ENCODE results near the gene ITGA4.

The ITGA4 gene

DNA sequence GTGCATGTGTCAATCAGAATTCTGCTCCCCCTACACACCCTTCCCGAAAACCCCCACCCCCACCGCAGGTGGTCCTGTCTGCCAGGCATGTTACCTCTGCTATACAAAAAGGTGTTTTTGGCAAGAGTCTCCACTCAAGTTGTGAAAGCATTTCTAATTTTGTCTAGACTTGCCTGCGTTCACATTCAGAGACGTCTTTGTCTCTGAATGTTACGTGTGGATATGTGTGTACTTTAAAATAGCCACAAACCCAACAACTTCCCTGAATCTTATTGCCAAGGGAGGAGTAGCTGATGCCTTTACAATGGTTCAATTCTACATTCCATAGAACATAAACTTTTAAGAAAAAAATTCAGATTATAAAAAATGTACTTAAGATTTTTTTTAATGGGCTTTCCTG, 66.6 kb downstream of the ITGA4 start:
- H3K27me3 Mint-ChIP-seq = no peaks in the 10 kb centered on the region
- H3K27ac Mint-ChIP-seq = no peak overlapping the region
- peaks cover 17% of the 10 kb centered on the region for H3K36me3 Mint-ChIP-seq
- H3K9me3 Mint-ChIP-seq = no peaks in the 10 kb centered on the region
- no peaks in the 10 kb centered on the region for H3K4me1 Mint-ChIP-seq
- no peak overlapping the region for H3K4me3 Mint-ChIP-seq

DNA sequence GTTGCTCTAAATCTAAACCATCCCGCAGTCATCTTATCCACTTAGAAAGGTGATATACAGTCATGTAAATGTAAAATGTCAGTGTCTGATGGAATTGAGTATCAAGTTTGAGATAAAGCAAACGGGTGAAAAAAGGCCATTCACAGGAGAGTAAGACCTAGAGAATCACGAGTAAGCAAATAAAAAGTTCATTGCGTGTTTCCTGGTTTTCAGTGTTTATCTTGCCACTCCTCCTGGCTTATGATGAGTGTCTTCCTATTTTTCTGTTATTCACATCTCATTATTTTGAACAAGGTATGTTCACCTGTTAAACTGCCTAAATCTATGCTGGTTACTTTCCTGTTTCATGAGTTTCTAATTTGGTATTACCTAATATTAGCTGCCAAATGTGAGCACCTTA, 68.8 kb downstream of the ITGA4 start:
- no peaks in the 10 kb centered on the region for H3K4me1 Mint-ChIP-seq
- H3K9me3 Mint-ChIP-seq = no peaks in the 10 kb centered on the region
- no peaks in the 10 kb centered on the region for H3K27me3 Mint-ChIP-seq
- H3K36me3 Mint-ChIP-seq = peaks cover 11% of the 10 kb centered on the region
- H3K27ac Mint-ChIP-seq = no peak overlapping the region
- H3K4me3 Mint-ChIP-seq = no peak overlapping the region

- Mint-ChIP-seq H3K27me3 (no peaks in the 10 kb centered on the region), H3K4me1 (no peaks in the 10 kb centered on the region), H3K9me3 (no peaks in the 10 kb centered on the region), H3K36me3 (peaks cover 11% of the 10 kb centered on the region), H3K27ac (no peak overlapping the region), H3K4me3 (no peak overlapping the region)
Measured at GRCh38 chr2:181527058-181527457, 69.9 kb downstream of the ITGA4 start.

- Mint-ChIP-seq H3K36me3 (peaks cover 13% of the 10 kb centered on the region), H3K27me3 (no peaks in the 10 kb centered on the region), H3K9me3 (no peaks in the 10 kb centered on the region), H3K4me3 (no peak overlapping the region), H3K4me1 (no peaks in the 10 kb centered on the region), H3K27ac (no peak overlapping the region)
Measured at GRCh38 chr2:181528441-181528840, 71.3 kb downstream of the ITGA4 start.

- no peak overlapping the region for H3K27ac Mint-ChIP-seq
- no peaks in the 10 kb centered on the region for H3K27me3 Mint-ChIP-seq
- H3K36me3 Mint-ChIP-seq = peaks cover 53% of the 10 kb centered on the region
- no peaks in the 10 kb centered on the region for H3K4me1 Mint-ChIP-seq
- H3K4me3 Mint-ChIP-seq = no peak overlapping the region
- H3K9me3 Mint-ChIP-seq = no peaks in the 10 kb centered on the region
Measured at GRCh38 chr2:181536730-181537129, 79.5 kb downstream of the ITGA4 start.

GRCh38 chr2:181540421-181540820, 83.2 kb downstream of the ITGA4 start:
- Mint-ChIP-seq H3K4me1 (no peaks in the 10 kb centered on the region), H3K9me3 (no peaks in the 10 kb centered on the region), H3K27me3 (no peaks in the 10 kb centered on the region), H3K36me3 (peaks cover 38% of the 10 kb centered on the region), H3K27ac (no peak overlapping the region), H3K4me3 (no peak overlapping the region)

DNA sequence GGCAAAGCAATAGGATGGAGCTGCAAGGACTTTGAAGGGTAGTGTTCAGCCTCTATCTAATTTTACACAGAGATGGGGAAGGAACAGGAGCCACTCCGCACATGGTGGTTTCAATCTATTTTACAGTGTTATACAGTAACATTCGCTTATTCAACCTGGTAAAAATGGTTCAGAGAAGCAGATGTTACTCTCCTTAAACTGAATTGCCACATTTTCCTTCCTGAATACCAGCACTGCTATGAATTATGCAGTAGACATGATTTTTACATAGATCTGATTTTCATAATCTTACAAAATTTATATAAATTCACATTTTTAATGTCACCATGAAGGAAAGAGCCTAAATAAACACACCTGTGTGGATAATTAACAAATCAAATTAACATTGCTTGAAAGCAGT, 85.0 kb downstream of the ITGA4 start:
- no peaks in the 10 kb centered on the region for H3K27me3 Mint-ChIP-seq
- H3K36me3 Mint-ChIP-seq = peaks cover 34% of the 10 kb centered on the region
- H3K9me3 Mint-ChIP-seq = peaks cover 4% of the 10 kb centered on the region
- no peak overlapping the region for H3K4me3 Mint-ChIP-seq
- H3K27ac Mint-ChIP-seq = no peak overlapping the region
- no peaks in the 10 kb centered on the region for H3K4me1 Mint-ChIP-seq

DNA sequence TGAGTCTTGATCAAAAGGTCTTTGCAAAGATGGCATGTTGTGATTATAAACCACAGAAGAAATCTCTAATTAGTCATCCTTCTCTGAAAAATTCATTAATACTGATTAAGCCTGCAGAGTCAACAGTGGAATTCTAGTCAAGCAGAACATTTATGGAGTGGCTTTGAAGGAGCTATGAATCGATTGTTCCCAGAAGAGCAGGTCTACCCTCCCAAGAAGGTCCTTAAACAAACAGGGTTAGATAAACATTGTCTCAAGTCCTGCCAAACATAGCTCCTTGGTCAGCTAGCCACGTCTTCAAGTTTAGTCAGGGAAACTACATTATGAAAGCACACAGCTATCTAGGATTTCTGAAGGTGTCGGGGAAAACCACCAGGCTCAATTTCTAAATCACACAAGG, 88.9 kb downstream of the ITGA4 start:
- Mint-ChIP-seq H3K27ac (no peak overlapping the region), H3K9me3 (peaks cover 4% of the 10 kb centered on the region), H3K36me3 (peaks cover 7% of the 10 kb centered on the region), H3K4me3 (no peak overlapping the region), H3K27me3 (no peaks in the 10 kb centered on the region), H3K4me1 (no peaks in the 10 kb centered on the region)

- Mint-ChIP-seq H3K4me1 (peaks cover 3% of the 10 kb centered on the region), H3K9me3 (no peaks in the 10 kb centered on the region), H3K27me3 (no peaks in the 10 kb centered on the region), H3K36me3 (peaks cover 5% of the 10 kb centered on the region), H3K4me3 (no peak overlapping the region), H3K27ac (no peak overlapping the region)
Measured at GRCh38 chr2:181552808-181553207, 95.6 kb downstream of the ITGA4 start.

DNA sequence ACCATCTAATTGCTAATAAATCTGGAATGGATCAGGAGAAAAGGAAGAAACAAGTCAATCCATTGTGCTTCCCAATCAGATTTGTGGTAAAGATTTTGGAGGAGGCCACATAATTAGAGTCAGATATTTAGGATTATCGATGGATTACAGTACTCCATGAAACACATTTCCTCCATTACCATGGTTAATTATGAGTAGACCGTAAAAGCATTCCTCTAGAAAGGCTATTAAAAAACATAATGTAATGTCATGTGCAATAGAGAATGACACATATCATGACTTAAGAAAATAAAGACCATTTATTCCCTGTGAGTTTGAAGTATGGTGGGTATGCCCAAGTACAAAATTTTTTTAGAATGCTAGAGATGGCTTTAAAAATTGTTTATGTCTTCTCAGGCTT, 96.1 kb downstream of the ITGA4 start:
- H3K27me3 Mint-ChIP-seq = no peaks in the 10 kb centered on the region
- no peaks in the 10 kb centered on the region for H3K9me3 Mint-ChIP-seq
- no peak overlapping the region for H3K27ac Mint-ChIP-seq
- H3K36me3 Mint-ChIP-seq = peaks cover 5% of the 10 kb centered on the region
- H3K4me1 Mint-ChIP-seq = peaks cover 3% of the 10 kb centered on the region
- no peak overlapping the region for H3K4me3 Mint-ChIP-seq

DNA sequence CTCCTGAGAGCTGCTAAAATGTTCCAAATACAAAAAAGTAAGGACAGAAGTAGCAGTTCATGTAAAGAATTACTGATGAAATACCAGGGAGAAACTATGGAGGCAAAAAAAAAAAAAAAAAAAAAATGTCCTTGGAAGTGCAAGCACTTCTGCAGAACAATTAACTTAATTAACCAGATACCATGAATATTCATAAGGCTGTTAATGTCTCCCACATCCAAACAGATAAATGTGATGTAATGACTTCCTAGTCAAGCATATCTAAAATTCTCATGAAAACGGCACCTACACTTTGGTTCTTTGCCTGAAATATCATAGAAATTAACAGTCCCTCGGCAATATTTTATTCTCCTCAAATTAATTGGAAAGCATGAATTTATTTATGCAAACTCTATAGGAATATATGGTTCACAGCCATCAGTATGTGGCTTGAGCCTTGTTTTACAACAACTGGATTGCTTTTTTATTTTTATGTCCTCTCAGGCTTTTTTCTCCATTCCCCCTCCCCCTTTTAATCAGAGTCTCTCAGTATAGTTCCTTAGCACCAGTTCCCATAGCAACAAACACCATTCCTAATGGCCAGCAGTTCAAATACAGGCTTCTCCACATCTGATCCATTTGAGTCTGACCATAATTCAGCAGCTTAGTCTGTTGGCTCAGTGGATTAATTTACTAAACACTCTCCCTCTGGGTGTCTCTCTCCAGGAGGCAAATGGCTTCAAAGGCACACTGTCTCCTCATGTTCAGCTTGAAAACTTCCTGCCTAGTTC, 97.1 kb downstream of the ITGA4 start:
- H3K4me1 Mint-ChIP-seq = peaks cover 3% of the 10 kb centered on the region
- no peak overlapping the region for H3K4me3 Mint-ChIP-seq
- H3K27me3 Mint-ChIP-seq = no peaks in the 10 kb centered on the region
- H3K36me3 Mint-ChIP-seq = peaks cover 5% of the 10 kb centered on the region
- no peak overlapping the region for H3K27ac Mint-ChIP-seq
- H3K9me3 Mint-ChIP-seq = no peaks in the 10 kb centered on the region

DNA sequence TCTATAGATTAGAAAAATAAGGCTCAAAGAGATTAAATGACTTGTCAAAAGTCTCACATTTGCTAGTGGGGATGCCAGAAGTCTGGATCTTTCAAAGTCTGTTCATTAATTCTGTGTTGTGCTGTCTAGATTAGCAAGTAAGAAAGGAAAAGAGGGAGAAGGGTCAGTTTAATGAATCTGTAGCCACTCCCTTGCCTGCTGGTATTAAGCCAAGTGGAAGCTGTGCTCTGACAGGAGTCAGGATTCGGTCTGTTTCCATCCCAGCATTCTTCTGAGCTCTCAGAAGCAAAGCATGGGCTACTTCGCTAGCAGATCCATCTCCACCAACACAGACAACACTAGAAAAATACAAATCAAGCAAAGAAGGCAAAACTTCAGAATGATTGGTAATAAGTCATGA, 101.2 kb downstream of the ITGA4 start:
- no peak overlapping the region for H3K27ac Mint-ChIP-seq
- H3K4me3 Mint-ChIP-seq = no peak overlapping the region
- peaks cover 2% of the 10 kb centered on the region for H3K36me3 Mint-ChIP-seq
- no peaks in the 10 kb centered on the region for H3K27me3 Mint-ChIP-seq
- H3K9me3 Mint-ChIP-seq = no peaks in the 10 kb centered on the region
- H3K4me1 Mint-ChIP-seq = peaks cover 3% of the 10 kb centered on the region

DNA sequence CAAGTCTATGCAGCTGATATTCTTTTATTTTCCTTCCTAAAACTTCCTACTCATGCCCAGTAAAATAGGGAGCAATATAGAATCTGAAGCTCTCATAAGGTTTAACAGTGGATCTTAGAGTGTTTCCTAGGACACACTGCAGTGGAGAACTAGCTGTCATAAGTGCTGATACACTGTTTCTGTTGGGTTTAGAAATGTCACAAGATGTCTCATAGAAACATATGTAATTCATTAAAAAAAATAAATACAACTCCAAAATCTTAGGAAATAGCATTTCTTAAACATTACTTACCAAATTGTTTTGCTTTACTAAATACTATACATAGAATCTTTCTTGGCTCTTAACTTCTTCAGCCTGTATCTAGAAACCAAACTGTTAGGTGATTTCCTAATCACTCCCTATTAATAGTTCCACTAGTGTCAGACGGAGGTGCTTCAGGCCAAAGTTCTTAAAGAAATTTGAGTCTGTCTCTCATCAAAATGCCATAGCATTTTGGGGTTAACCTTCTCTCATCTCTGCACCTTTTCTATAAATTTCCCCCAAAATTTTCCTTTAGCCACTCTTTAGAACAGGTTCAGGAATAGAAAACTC, 106.0 kb downstream of the ITGA4 start:
- Mint-ChIP-seq H3K36me3 (no peaks in the 10 kb centered on the region), H3K4me1 (peaks cover 7% of the 10 kb centered on the region), H3K27me3 (peaks cover 3% of the 10 kb centered on the region), H3K4me3 (no peak overlapping the region), H3K27ac (no peak overlapping the region), H3K9me3 (no peaks in the 10 kb centered on the region)

GRCh38 chr2:181566334-181567032, 109.3 kb downstream of the ITGA4 start:
- Mint-ChIP-seq H3K36me3 (no peaks in the 10 kb centered on the region), H3K9me3 (no peaks in the 10 kb centered on the region), H3K4me3 (no peak overlapping the region), H3K27ac (no peak overlapping the region), H3K27me3 (peaks cover 3% of the 10 kb centered on the region), H3K4me1 (peaks cover 8% of the 10 kb centered on the region)

- no peak overlapping the region for H3K4me3 Mint-ChIP-seq
- peaks cover 8% of the 10 kb centered on the region for H3K4me1 Mint-ChIP-seq
- H3K27me3 Mint-ChIP-seq = peaks cover 7% of the 10 kb centered on the region
- H3K36me3 Mint-ChIP-seq = no peaks in the 10 kb centered on the region
- no peak overlapping the region for H3K27ac Mint-ChIP-seq
- no peaks in the 10 kb centered on the region for H3K9me3 Mint-ChIP-seq
Measured at GRCh38 chr2:181570059-181570458, 112.9 kb downstream of the ITGA4 start.
